Smooth muscle cell (in vitro differentiated cells): ENCODE data around the gene ATXN10. TPM values are rescaled to one million over a fixed set of nuclear protein-coding genes. Genes with fewer than 3 reads are reported as not detected.

Experiments used
- DNase-seq: peaks from one replicate; lab custom pipeline; 2025; ENCODE audit not compliant: unreplicated experiment; lab: John Stamatoyannopoulos, UW
- H2AFZ ChIP-seq: fragments of 200-600 bp; sonication (generic); 2 replicates; pipeline ENCODE4 v1.6.0; 2016; ENCODE audit warnings: antibody characterized with exemption, low read depth, mild to moderate bottlenecking
- H3F3A ChIP-seq: fragments of 200-600 bp; sonication (generic); 2 replicates; pipeline ENCODE4 v1.6.0; 2017; ENCODE audit warnings: antibody characterized with exemption, low read depth
- H3K27ac ChIP-seq: fragments of 200-600 bp; sonication (generic); 2 replicates; pipeline ENCODE4 v1.5.1; 2016; ENCODE audit warnings: low read depth, mild to moderate bottlenecking
- H3K27me3 ChIP-seq: fragments of 200-600 bp; sonication (generic); 2 replicates; pipeline ENCODE4 v1.6.1; 2016; ENCODE audit warnings: low read depth, mild to moderate bottlenecking
- H3K36me3 ChIP-seq: fragments of 200-600 bp; sonication (generic); 2 replicates; pipeline ENCODE4 v1.5.1; 2016; ENCODE audit warnings: low read depth
- H3K4me1 ChIP-seq: fragments of 200-600 bp; sonication (generic); 2 replicates; pipeline ENCODE4 v1.5.1; 2016; ENCODE audit warnings: low read depth
- H3K4me2 ChIP-seq: fragments of 200-600 bp; sonication (generic); 2 replicates; pipeline ENCODE4 v1.6.0; 2016; ENCODE audit warnings: mild to moderate bottlenecking
- H3K4me3 ChIP-seq: fragments of 200-600 bp; sonication (generic); 2 replicates; pipeline ENCODE4 v1.5.1; 2016; ENCODE audit warnings: mild to moderate bottlenecking
- H3K79me2 ChIP-seq: fragments of 200-600 bp; sonication (generic); 2 replicates; pipeline ENCODE4 v1.6.0; 2016; ENCODE audit warnings: low read depth, mild to moderate bottlenecking
- H3K9ac ChIP-seq: fragments of 200-600 bp; sonication (generic); 2 replicates; pipeline ENCODE4 v1.6.0; 2016; ENCODE audit warnings: low read depth
- H3K9me3 ChIP-seq: fragments of 200-600 bp; sonication (generic); replicated peaks from 2 replicates; pipeline ENCODE4 v1.5.1; 2016; ENCODE audit warnings: low read depth
- H4K20me1 ChIP-seq: fragments of 200-600 bp; sonication (generic); 2 replicates; pipeline ENCODE4 v1.6.0; 2016; ENCODE audit warnings: low read depth
- CTCF ChIP-seq: fragments of 200-600 bp; sonication (generic); IDR thresholded peaks from 2 replicates; pipeline ENCODE4 v1.5.1; 2017; ENCODE audit warnings: borderline replicate concordance, mild to moderate bottlenecking, antibody characterized with exemption; ENCODE audit not compliant: insufficient read depth, poor library complexity, severe bottlenecking
- WGBS: methylation state at CpG from one replicate; pipeline ENCODE4 v1.1.7; 2016; ENCODE audit warnings: low lambda C conversion rate; 5-methylcytosine and 5-hydroxymethylcytosine counted together
- polyA plus RNA-seq: library from polyadenylated mRNA; unstranded; fragments of >200 nt; fragmentation: Nextera tagmentation; extraction: Ambion mirVana; gene quantifications from 2 replicates; pipeline ENCODE4 v1.2.1, GENCODE V29; 2016
- total RNA-seq: library from RNA; depleted of rRNA; stranded (reverse); fragments of >200 nt; gene quantifications from 2 replicates; pipeline ENCODE4 v1.2.3, GENCODE V29; 2014

ATXN10 gene
- total and polyA plus RNA-seq, 2 experiments from 2014 or later, result 117 to 131 TPM

DNA sequence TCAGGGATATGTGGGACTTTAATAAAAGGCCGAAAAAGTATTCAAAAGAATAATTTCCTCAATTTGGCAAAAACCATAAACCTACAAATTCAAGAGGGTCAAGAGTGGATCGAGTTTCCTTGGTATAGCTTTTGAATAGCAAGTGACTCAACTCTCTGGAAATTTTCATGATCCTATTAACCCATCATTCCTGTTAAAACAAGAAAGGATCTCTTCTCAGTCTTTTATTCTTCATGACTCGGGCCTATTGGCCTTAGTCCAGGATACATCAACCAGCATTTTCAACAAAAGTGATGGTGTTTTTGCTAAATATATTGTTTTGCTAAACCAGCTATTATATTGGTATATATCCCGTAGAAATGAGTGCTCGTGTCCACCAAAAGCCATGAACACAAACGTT lies 110.3 kb downstream of the ATXN10 start:
- no peak overlapping the region for H2AFZ ChIP-seq
- H3K9ac ChIP-seq, result no peak overlapping the region
- no peak overlapping the region for H3K27ac ChIP-seq
- no peaks in the 10 kb centered on the region for H3F3A ChIP-seq
- peaks cover 71% of the 10 kb centered on the region for H4K20me1 ChIP-seq
- no peaks in the 10 kb centered on the region for H3K27me3 ChIP-seq
- no peaks in the 10 kb centered on the region for H3K4me1 ChIP-seq
- H3K79me2 ChIP-seq, result peaks cover 38% of the 10 kb centered on the region
- no peaks in the 10 kb centered on the region for H3K36me3 ChIP-seq
- H3K9me3 ChIP-seq, result no peaks in the 10 kb centered on the region
- no peak for TF ChIP-seq CTCF
- H3K4me2 ChIP-seq, result no peak overlapping the region
- no peak for DNase-seq
- 92% methylated on average over 6 of the region's 6 CpGs for WGBS
- no peak overlapping the region for H3K4me3 ChIP-seq

DNA sequence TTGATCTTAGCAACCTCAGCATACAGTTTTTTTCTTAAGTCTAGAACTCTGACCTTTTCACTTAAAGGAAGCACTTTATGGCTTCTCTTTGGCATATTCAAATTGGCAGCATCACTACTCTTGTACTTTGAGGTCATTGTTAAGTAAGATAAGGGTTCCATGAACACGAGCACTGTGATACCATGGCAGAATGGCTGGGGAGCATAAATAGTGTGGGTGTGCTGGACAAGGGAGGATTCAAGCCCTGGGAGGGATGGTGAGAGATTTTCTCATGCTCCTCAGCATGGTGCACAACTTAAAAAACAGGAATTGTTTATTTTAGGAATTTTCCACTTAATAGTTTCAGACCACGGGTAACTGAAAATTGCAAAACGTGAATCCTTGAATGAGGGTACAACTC lies 111.4 kb downstream of the ATXN10 start:
- 67% methylated on average over 3 of the region's 3 CpGs for WGBS
- no peaks in the 10 kb centered on the region for H3K36me3 ChIP-seq
- H3K4me2 ChIP-seq, result no peak overlapping the region
- H3K27ac ChIP-seq, result no peak overlapping the region
- H3K9ac ChIP-seq, result no peak overlapping the region
- H3K9me3 ChIP-seq, result no peaks in the 10 kb centered on the region
- H3K79me2 ChIP-seq, result peaks cover 42% of the 10 kb centered on the region
- no peak for DNase-seq
- peaks cover 69% of the 10 kb centered on the region for H4K20me1 ChIP-seq
- H3K4me1 ChIP-seq, result no peaks in the 10 kb centered on the region
- no peaks in the 10 kb centered on the region for H3F3A ChIP-seq
- no peak overlapping the region for H2AFZ ChIP-seq
- no peak overlapping the region for H3K4me3 ChIP-seq
- H3K27me3 ChIP-seq, result no peaks in the 10 kb centered on the region
- TF ChIP-seq CTCF, result no peak

GRCh38 chr22:45783690-45784089 lies 112.1 kb downstream of the ATXN10 start:
- no peak overlapping the region for H3K9ac ChIP-seq
- DNase-seq, result no peak
- H2AFZ ChIP-seq, result no peak overlapping the region
- H3K4me1 ChIP-seq, result no peaks in the 10 kb centered on the region
- H4K20me1 ChIP-seq, result peaks cover 70% of the 10 kb centered on the region
- no peaks in the 10 kb centered on the region for H3K27me3 ChIP-seq
- WGBS, result 99% methylated on average over 6 of the region's 6 CpGs
- no peak overlapping the region for H3K4me2 ChIP-seq
- TF ChIP-seq CTCF, result no peak
- H3K9me3 ChIP-seq, result no peaks in the 10 kb centered on the region
- H3K36me3 ChIP-seq, result no peaks in the 10 kb centered on the region
- H3F3A ChIP-seq, result no peaks in the 10 kb centered on the region
- peaks cover 45% of the 10 kb centered on the region for H3K79me2 ChIP-seq
- no peak overlapping the region for H3K4me3 ChIP-seq
- no peak overlapping the region for H3K27ac ChIP-seq
